ENCODE results near the gene SYNJ1.

- TF ChIP-seq ELK1 (IDR thresholded peaks at IDR 0.05; ENCODE audit: borderline replicate concordance, low read depth, low read length) (no peak), CTCF (conservative IDR thresholded peaks at IDR 0.05; ENCODE audit: low read depth, low read length) (no peak), USF2 (IDR thresholded peaks at IDR 0.05; ENCODE audit: low read depth, low read length) (no peak), POLR2A (IDR thresholded peaks at IDR 0.05; ENCODE audit: low read depth, low read length) (no peak), CHD1 (IDR thresholded peaks at IDR 0.05; ENCODE audit: low read depth, low read length) (no peak), RAD21 (IDR thresholded peaks at IDR 0.05; ENCODE audit: low read length) (no peak), SMC3 (IDR thresholded peaks at IDR 0.05; ENCODE audit: low read depth, low read length) (no peak), MAZ (IDR thresholded peaks at IDR 0.05; ENCODE audit: borderline replicate concordance, low read depth, low read length) (no peak), CEBPB (IDR thresholded peaks at IDR 0.05; ENCODE audit: low read depth, low read length) (no peak), RCOR1 (IDR thresholded peaks at IDR 0.05; ENCODE audit: insufficient replicate concordance, low read length) (no peak)
These were observed 21.8 kb upstream of the SYNJ1 start for GRCh38 chr21:32749662-32750061.
